ENCODE data around the gene PTPN21. TPM values are rescaled to one million over a fixed set of nuclear protein-coding genes. Genes with fewer than 3 reads are reported as not detected.

The PTPN21 gene
- total and polyA plus RNA-seq, 2 of the 13 experiments (the other 11 are each of a cell fraction or from before 2014, with no cell fraction given), result 2.0 to 3.7 TPM

- BruUV-seq (replicated peaks), result no TSS peak
- FAIRE-seq, result no peak
- Histone ChIP-seq H3K4me2 (ENCODE audit: low read depth, low read length) (no peak overlapping the region), H3K27ac (ENCODE audit: extremely low read length, insufficient read depth, low read length) (no peak overlapping the region), H3K9me3 (ENCODE audit: low read length) (no peaks in the 10 kb centered on the region), H3K27me3 (ENCODE audit: control insufficient read depth in 1 of 2, insufficient read depth in 2 of 2, low read length in 2 of 2) (no peaks in the 10 kb centered on the region), H3K4me3 (replicated peaks in 1 of 3; ENCODE audit: insufficient read depth in 1 of 3, low read depth in 2 of 3, low read length in 3 of 3) (no peak overlapping the region), H3K36me3 (replicated peaks in 1 of 2; ENCODE audit: control insufficient read depth in 1 of 2, insufficient read depth in 2 of 2, low read length in 2 of 2) (no peaks in the 10 kb centered on the region), H3K4me1 (ENCODE audit: insufficient read depth, low read length) (no peaks in the 10 kb centered on the region), H3K9ac (ENCODE audit: insufficient read depth, low read depth, low read length) (no peak overlapping the region), H2AFZ (ENCODE audit: low read length) (no peak overlapping the region), H3K79me2 (ENCODE audit: insufficient read depth, low read length) (no peaks in the 10 kb centered on the region), H4K20me1 (ENCODE audit: insufficient read depth, low read length) (no peaks in the 10 kb centered on the region)
- ATAC-seq, result no peak
- no peak for TF ChIP-seq NFKB2 (CRISPR knock-in tag; IDR thresholded peaks at IDR 0.05; ENCODE audit: borderline replicate concordance)
- TF ChIP-seq NFE2 (CRISPR knock-in tag; IDR thresholded peaks at IDR 0.05), result no peak
- TF ChIP-seq ZNF775 (CRISPR knock-in tag; IDR thresholded peaks at IDR 0.05; ENCODE audit: borderline replicate concordance), result no peak
- TF ChIP-seq MZF1 (CRISPR knock-in tag; IDR thresholded peaks at IDR 0.05; ENCODE audit: borderline replicate concordance), result no peak
- TF ChIP-seq REPIN1 (CRISPR knock-in tag; IDR thresholded peaks at IDR 0.05; ENCODE audit: borderline replicate concordance, low read depth), result no peak
- TF ChIP-seq ARID5B (CRISPR knock-in tag; IDR thresholded peaks at IDR 0.05), result no peak
- TF ChIP-seq, protein P1, sequence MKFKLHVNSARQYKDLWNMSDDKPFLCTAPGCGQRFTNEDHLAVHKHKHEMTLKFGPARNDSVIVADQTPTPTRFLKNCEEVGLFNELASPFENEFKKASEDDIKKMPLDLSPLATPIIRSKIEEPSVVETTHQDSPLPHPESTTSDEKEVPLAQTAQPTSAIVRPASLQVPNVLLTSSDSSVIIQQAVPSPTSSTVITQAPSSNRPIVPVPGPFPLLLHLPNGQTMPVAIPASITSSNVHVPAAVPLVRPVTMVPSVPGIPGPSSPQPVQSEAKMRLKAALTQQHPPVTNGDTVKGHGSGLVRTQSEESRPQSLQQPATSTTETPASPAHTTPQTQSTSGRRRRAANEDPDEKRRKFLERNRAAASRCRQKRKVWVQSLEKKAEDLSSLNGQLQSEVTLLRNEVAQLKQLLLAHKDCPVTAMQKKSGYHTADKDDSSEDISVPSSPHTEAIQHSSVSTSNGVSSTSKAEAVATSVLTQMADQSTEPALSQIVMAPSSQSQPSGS (CRISPR knock-in tag; IDR thresholded peaks at IDR 0.05), result no peak
- TF ChIP-seq ZNF737 (CRISPR knock-in tag; IDR thresholded peaks at IDR 0.05; ENCODE audit: borderline replicate concordance), result no peak
- no peak for TF ChIP-seq HMG20B (CRISPR knock-in tag; conservative IDR thresholded peaks at IDR 0.05)
- POLR2A ChIA-PET, result no interaction called here
- CTCF ChIA-PET (ENCODE audit: low intra/inter-chr PET ratio, low total read pairs), result no interaction called here
- intact Hi-C loops (cut with micrococcal nuclease; ENCODE audit: unreplicated experiment), result loop anchor here (5.0 kb wide), 1 partner anchor 252 kb away; no protein-coding TSS in a partner anchor
- WGBS (ENCODE audit: low lambda C conversion rate), result 79% methylated on average over 2 of the region's 2 CpGs
- DNase-seq (ENCODE audit: low spot score), result no peak
- in situ Hi-C loops (cut with HindIII; ENCODE audit: extremely low pct_ligation_motif_present, low pct_unique_long_range_greater_than_20kb), result no loop called here
Observed at GRCh38 chr14:88439088-88439487, 115.7 kb downstream of the PTPN21 start.
